ENCODE measurements around the gene SPATA19. TPM values are rescaled to one million over a fixed set of nuclear protein-coding genes. Genes with fewer than 3 reads are reported as not detected.

Gene SPATA19
- total RNA-seq, 1 donor from 2014 or later: not detected

- no peak for ATAC-seq
These were observed 27.0 kb downstream of the SPATA19 start for GRCh38 chr11:133818302-133818701.

DNA sequence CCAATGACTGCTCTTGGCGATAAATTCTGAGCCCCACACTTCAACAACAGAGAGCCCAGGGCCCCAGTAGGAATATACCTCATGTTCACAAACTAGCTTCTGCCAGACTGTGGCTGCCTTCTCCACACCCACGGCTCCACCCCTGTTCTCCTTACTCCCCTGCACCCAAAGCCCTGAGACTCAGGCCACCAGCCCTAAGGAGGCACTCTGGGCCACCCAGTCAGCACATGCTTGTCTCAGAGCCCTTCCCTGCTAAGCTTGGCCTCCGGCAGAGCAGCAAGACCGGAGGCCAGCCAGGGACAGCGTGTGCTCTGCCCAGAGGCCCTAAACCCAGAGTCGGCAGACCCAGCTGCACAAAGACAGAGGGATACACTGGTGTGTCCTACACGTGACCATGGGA, 27.9 kb downstream of the SPATA19 start:
- ATAC-seq: peak; percentile 29

DNA sequence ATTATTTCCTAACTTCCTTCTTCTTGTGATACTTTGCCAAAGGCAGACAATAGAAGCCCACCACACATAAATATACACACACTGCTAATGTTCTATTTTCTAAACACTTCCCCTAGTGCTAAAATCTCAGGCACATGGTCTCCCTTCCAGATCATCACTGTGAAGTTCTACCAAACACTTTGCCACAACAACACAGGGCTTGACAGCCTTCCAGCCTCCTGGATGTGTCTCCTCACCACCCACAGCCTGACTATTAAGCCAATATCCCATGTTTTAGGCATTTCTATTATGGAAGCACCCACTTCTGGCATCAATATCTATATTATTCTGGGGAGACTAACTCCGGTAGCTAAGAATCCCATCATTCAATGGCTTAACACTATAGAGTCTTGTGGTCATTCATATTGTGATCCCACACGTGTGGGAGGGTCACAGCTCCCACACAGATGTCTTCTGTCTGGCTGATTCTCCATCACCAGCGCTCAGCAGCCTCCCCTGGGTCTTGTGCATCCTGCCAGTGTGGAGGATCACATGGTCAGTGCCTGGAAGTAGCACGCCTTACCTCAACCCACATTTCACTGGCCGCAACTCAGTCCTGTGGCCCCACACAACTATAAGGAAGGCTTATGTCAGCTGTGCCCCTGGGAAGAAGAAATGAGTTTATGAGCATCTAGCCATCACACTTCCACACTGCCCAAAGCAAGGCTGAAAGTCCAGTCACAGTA, 29.0 kb downstream of the SPATA19 start:
- ATAC-seq: no peak

GRCh38 chr11:133815636-133816035, 29.7 kb downstream of the SPATA19 start:
- no peak for ATAC-seq

- ATAC-seq: no peak
These were observed 30.7 kb downstream of the SPATA19 start for GRCh38 chr11:133814588-133815100.

GRCh38 chr11:133811850-133812685, 33.2 kb downstream of the SPATA19 start:
- no peak for ATAC-seq

- ATAC-seq: no peak
These were observed 34.5 kb downstream of the SPATA19 start for GRCh38 chr11:133810766-133811165.

GRCh38 chr11:133809569-133810491, 35.5 kb downstream of the SPATA19 start:
- ATAC-seq: no peak

GRCh38 chr11:133808393-133809140, 36.7 kb downstream of the SPATA19 start:
- ATAC-seq: no peak

DNA sequence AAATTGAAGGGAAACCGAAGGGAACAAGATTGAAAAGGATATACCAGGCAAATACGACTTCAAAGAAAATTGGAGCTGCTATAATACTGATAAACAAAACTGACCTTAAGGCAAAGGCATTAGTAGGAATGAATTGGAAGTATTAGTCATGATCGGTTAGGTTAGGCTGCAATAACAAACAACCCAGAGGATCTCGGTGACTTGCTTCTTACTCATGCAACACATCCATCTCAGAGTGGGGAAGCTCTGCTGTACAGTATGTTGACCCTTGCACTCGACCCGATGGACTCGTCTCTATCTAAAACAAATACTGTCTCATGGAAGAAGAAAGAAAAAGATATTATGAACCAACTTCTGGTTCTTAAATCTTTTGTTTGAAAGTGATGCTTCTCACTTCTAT, 42.3 kb downstream of the SPATA19 start:
- ATAC-seq: no peak

GRCh38 chr11:133801356-133801755, 44.0 kb downstream of the SPATA19 start:
- ATAC-seq: no peak

- no peak for ATAC-seq
These were observed 44.6 kb downstream of the SPATA19 start for GRCh38 chr11:133800666-133801065.

DNA sequence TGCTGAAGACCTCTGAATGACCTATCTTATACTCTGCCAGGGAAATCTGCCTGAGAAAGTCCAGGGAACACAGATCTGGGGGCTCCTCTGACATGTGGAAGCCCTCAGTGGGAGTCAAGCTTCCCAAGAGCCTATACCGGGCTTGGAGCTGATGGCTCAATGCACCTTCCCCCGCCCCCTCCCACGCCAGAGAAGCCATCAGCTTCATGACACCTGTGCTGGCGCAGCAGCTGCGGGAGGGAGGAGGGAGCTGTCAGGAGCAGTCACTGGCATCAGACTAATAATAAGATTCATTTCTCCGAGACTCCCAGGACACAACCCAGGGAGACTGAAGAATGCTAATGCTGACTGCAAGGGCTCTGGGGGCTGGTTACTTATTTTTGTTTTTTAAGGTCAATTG, 47.8 kb downstream of the SPATA19 start:
- ATAC-seq: no peak

DNA sequence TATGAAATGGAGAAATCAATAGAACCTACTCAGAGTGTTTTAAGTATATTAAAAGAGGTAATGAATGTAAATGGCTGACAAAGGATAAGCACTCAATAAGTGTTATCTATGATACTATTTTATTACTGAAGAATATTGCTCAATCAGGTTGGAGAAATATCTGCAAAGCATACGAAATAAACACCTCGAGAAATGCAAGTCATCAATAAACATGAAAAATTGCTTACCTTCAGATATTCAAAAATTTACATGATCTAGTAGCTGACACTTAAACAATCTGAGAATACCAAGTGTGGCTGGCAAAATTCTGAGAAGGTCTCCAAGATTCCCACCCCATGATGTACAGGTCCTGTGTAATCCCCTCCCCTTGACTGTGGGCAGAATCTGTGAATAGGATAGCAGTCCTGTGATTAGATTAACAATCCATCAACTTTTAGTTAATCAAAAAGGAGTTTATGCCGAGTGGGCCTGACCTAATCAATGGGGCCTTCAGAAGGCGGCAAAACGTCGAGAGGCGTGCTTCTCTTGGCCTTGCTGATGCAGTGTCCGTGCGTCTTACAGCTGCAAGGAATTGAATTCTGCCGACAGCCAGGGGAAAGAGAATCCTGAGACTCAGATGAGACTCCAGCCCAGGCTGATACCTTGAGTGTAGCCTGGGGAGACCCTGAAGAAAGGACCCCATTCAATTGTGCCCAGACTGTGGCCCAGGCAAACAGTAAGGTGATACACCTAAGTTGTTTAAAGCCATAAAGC, 49.1 kb downstream of the SPATA19 start:
- ATAC-seq: no peak

DNA sequence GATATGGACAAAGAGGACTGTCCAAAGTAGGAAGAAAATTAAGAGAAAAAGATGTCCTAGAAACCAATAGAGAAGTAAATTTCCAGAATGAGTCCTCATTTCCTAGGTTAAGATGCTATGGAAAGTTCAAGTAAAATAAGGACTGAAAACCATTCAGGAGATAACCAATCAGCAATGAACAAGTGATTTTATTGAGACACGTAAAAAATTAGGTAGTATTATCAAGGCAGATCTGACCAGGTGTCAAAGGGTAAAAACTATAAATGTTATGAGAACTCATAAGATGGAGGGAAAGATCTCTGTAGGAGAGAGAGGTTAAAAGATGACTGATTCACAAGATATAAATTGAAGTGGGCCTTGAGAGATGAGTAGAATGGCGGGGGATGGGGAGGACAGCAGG, 50.2 kb downstream of the SPATA19 start:
- no peak for ATAC-seq

- ATAC-seq: no peak
These were observed 51.1 kb downstream of the SPATA19 start for GRCh38 chr11:133794205-133794604.

- no peak for ATAC-seq
These were observed 51.9 kb downstream of the SPATA19 start for GRCh38 chr11:133793271-133794035.

GRCh38 chr11:133790995-133791394, 54.3 kb downstream of the SPATA19 start:
- no peak for ATAC-seq

Data from esophagus mucosa (tissue), 1 donor.